H9 (cell line): ENCODE results near the gene SOX11. TPM values are rescaled to one million over a fixed set of nuclear protein-coding genes. Genes with fewer than 3 reads are reported as not detected.

Source experiments
- DNase-seq: peaks from one replicate; pipeline ENCODE4 v3.0.0-alpha.2; 2017
- H2AFZ ChIP-seq: one replicate; pipeline ENCODE4 v1.6.1; 2013; ENCODE audit warnings: mild to moderate bottlenecking, low read length, control low read depth, moderate library complexity
- H2AK5ac ChIP-seq: 2 replicates; pipeline ENCODE4 v1.6.1; 2013; ENCODE audit warnings: low read length, control low read depth, mixed read lengths; ENCODE audit not compliant: insufficient read length
- H2BK120ac ChIP-seq: one replicate; pipeline ENCODE4 v1.6.1; 2013; ENCODE audit warnings: low read depth, mild to moderate bottlenecking, low read length, control low read depth, inconsistent platforms; ENCODE audit not compliant: poor library complexity, severe bottlenecking
- H2BK12ac ChIP-seq: 2 replicates; pipeline ENCODE4 v1.6.1; 2013; ENCODE audit warnings: low read length, control low read depth, mixed read lengths, low read depth; ENCODE audit not compliant: insufficient read length
- H2BK15ac ChIP-seq: 2 replicates; pipeline ENCODE4 v1.6.1; 2013; ENCODE audit warnings: low read depth, low read length, control low read depth
- H2BK20ac ChIP-seq: one replicate; pipeline ENCODE4 v1.6.1; 2013; ENCODE audit warnings: low read depth, mild to moderate bottlenecking, low read length, control low read depth, inconsistent platforms; ENCODE audit not compliant: poor library complexity, severe bottlenecking
- H2BK5ac ChIP-seq: 2 replicates; pipeline ENCODE4 v1.6.1; 2013; ENCODE audit warnings: low read length, control low read depth, mixed read lengths; ENCODE audit not compliant: insufficient read length
- H3K14ac ChIP-seq: 2 replicates; pipeline ENCODE4 v1.6.1; 2013; ENCODE audit warnings: low read length, control low read depth; ENCODE audit not compliant: insufficient read depth
- H3K18ac ChIP-seq: 2 replicates; pipeline ENCODE4 v1.6.1; 2013; ENCODE audit warnings: low read depth, mild to moderate bottlenecking, mixed read lengths, low read length, control low read depth; ENCODE audit not compliant: insufficient read length
- H3K23ac ChIP-seq: 2 replicates; pipeline ENCODE4 v1.6.1; 2013; ENCODE audit warnings: low read length, control low read depth, mixed read lengths, low read depth; ENCODE audit not compliant: insufficient read length
- H3K23me2 ChIP-seq: 2 replicates; pipeline ENCODE4 v1.6.1; 2013; ENCODE audit warnings: low read depth, mild to moderate bottlenecking, mixed read lengths, low read length, control low read depth; ENCODE audit not compliant: insufficient read length, poor library complexity, severe bottlenecking
- H3K27ac ChIP-seq: 2 replicates; pipeline ENCODE4 v1.5.1; 2013; ENCODE audit warnings: low read length, control low read depth, mixed read lengths, low read depth; ENCODE audit not compliant: insufficient read length
- H3K27me3 ChIP-seq: 2 replicates; pipeline ENCODE4 v1.6.1; 2013; ENCODE audit warnings: low read length, control low read depth, inconsistent platforms; ENCODE audit not compliant: insufficient read depth
- H3K4ac ChIP-seq: 2 replicates; pipeline ENCODE4 v1.6.1; 2013; ENCODE audit warnings: low read depth, mild to moderate bottlenecking, control low read depth, inconsistent platforms, low read length, moderate library complexity
- H3K4me1 ChIP-seq: 2 replicates; pipeline ENCODE4 v1.6.1; 2013; ENCODE audit warnings: low read length, control low read depth, inconsistent platforms; ENCODE audit not compliant: insufficient read depth
- H3K4me2 ChIP-seq: 2 replicates; pipeline ENCODE4 v1.6.1; 2013; ENCODE audit warnings: low read length, control low read depth, mixed read lengths; ENCODE audit not compliant: insufficient read length, insufficient read depth
- H3K56ac ChIP-seq: 2 replicates; pipeline ENCODE4 v1.6.1; 2013; ENCODE audit warnings: low read depth, mild to moderate bottlenecking, mixed read lengths, low read length, control low read depth; ENCODE audit not compliant: insufficient read length
- H3K79me1 ChIP-seq: 2 replicates; pipeline ENCODE4 v1.6.1; 2013; ENCODE audit warnings: low read depth, mild to moderate bottlenecking, moderate library complexity, low read length, control low read depth, inconsistent platforms; ENCODE audit not compliant: insufficient read depth, poor library complexity, severe bottlenecking
- H3K79me2 ChIP-seq: 2 replicates; pipeline ENCODE4 v1.6.1; 2013; ENCODE audit warnings: low read length, control low read depth, inconsistent platforms; ENCODE audit not compliant: insufficient read depth
- H3K9ac ChIP-seq: 2 replicates; pipeline ENCODE4 v1.6.1; 2013; ENCODE audit warnings: low read length, control low read depth, mixed read lengths; ENCODE audit not compliant: insufficient read length; ENCODE audit errors: extremely low read depth
- H3K9me3 ChIP-seq: one replicate; pipeline ENCODE4 v1.6.1; 2013; ENCODE audit warnings: low read depth, low read length, inconsistent platforms; ENCODE audit not compliant: control insufficient read depth
- H3T11ph ChIP-seq: one replicate; pipeline ENCODE4 v1.6.1; 2013; ENCODE audit warnings: mild to moderate bottlenecking, low read length, control low read depth, inconsistent platforms
- H4K20me1 ChIP-seq: one replicate; pipeline ENCODE4 v1.6.1; 2013; ENCODE audit not compliant: control insufficient read depth, insufficient read length, insufficient read depth
- H4K5ac ChIP-seq: 2 replicates; pipeline ENCODE4 v1.6.1; 2013; ENCODE audit warnings: low read depth, mild to moderate bottlenecking, mixed read lengths, low read length, control low read depth; ENCODE audit not compliant: insufficient read length
- H4K8ac ChIP-seq: replicated peaks from 2 replicates; pipeline ENCODE4 v1.6.1; 2013; ENCODE audit warnings: low read length, control low read depth, mixed read lengths, low read depth; ENCODE audit not compliant: insufficient read length
- H4K91ac ChIP-seq: 2 replicates; pipeline ENCODE4 v1.6.1; 2013; ENCODE audit warnings: low read depth, mild to moderate bottlenecking, moderate library complexity, mixed read lengths, low read length, control low read depth; ENCODE audit not compliant: insufficient read length
- H3K27ac Mint-ChIP-seq, 3 experiments: 2 replicates in 2 of 3; 3 replicates in 1 of 3; pipeline ENCODE4 v1.8.0; 2020 to 2021; ENCODE audit warnings: mixed read lengths in 3 of 3, mild to moderate bottlenecking in 1 of 3, moderate library complexity in 1 of 3
- H3K27me3 Mint-ChIP-seq: 2 replicates; pipeline ENCODE4 v1.8.0; 2021; ENCODE audit warnings: low read depth, mild to moderate bottlenecking, moderate library complexity, mixed read lengths
- H3K36me3 Mint-ChIP-seq, 3 experiments: 2 replicates in 2 of 3; 3 replicates in 1 of 3; pipeline ENCODE4 v1.8.0; 2020 to 2021; ENCODE audit warnings: low read depth in 3 of 3, mixed read lengths in 3 of 3; ENCODE audit not compliant: insufficient read depth in 1 of 3
- H3K4me1 Mint-ChIP-seq, 2 experiments: 2 replicates each; pipeline ENCODE4 v1.8.0; 2020; ENCODE audit warnings: mixed read lengths in 2 of 2
- H3K4me3 Mint-ChIP-seq, 2 experiments: 2 replicates in 1 of 2; 3 replicates in 1 of 2; pipeline ENCODE4 v1.8.0; 2020 to 2021; ENCODE audit warnings: mild to moderate bottlenecking in 2 of 2, mixed read lengths in 2 of 2, moderate library complexity in 1 of 2
- H3K9me3 Mint-ChIP-seq, 2 experiments: 2 replicates in 1 of 2; 3 replicates in 1 of 2; pipeline ENCODE4 v1.8.0; 2020; ENCODE audit warnings: mild to moderate bottlenecking in 2 of 2, mixed read lengths in 2 of 2, moderate library complexity in 1 of 2
- CTCF ChIP-seq: fragments of 200-600 bp; sonication (generic); conservative IDR thresholded peaks from 3 replicates; pipeline ENCODE4 v1.8.0; 2021; ENCODE audit warnings: antibody characterized with exemption, mild to moderate bottlenecking
- WGBS: extraction: QIAGEN DNeasy Blood & Tissue Kit; methylation state at CpG from one replicate; pipeline ENCODE4 v1.1.7; 2013; ENCODE audit warnings: missing lambda C conversion rate, low lambda C conversion rate, mixed read lengths; ENCODE audit not compliant: insufficient read length; ENCODE audit errors: extremely low coverage; 5-methylcytosine and 5-hydroxymethylcytosine counted together
- total RNA-seq: library from RNA; stranded (reverse); gene quantifications from 2 replicates; pipeline ENCODE4 v1.2.1, GENCODE V29; 2021

Gene SOX11
- total RNA-seq, 1 experiment from 2014 or later: 43.8 TPM

- H3K4me1 ChIP-seq: no peaks in the 10 kb centered on the region
- H3K4me2 ChIP-seq: no peak overlapping the region
- Mint-ChIP-seq H3K4me3 (no peak overlapping the region; a peak in 1 of 5 replicates), H3K27ac (peak overlapping the region in 1 of 3 experiments; percentile 49; a peak in 1 of 7 replicates), H3K36me3 (peaks cover 0 to 14% (median 2%) of the 10 kb centered on the region in 3 experiments; a peak in 3 of 7 replicates), H3K4me1 (peaks cover 18% of the 10 kb centered on the region in 2 experiments), H3K9me3 (peaks cover 0 to 9% of the 10 kb centered on the region in 2 experiments; a peak in 1 of 5 replicates), H3K27me3 (peaks cover 1% of the 10 kb centered on the region; the same call in 1 of the 2 replicates)
- H3K79me1 ChIP-seq: no peaks in the 10 kb centered on the region
- no peak for DNase-seq
- H4K8ac ChIP-seq: no peak overlapping the region
- H3K27me3 ChIP-seq: no peaks in the 10 kb centered on the region
- H2BK5ac ChIP-seq: no peak overlapping the region
- H2BK20ac ChIP-seq: no peak overlapping the region
- no peak overlapping the region for H2BK15ac ChIP-seq
- no peak overlapping the region for H3T11ph ChIP-seq
- H3K56ac ChIP-seq: no peak overlapping the region
- H3K9ac ChIP-seq: no peak overlapping the region
- H2AK5ac ChIP-seq: no peak overlapping the region
- H3K14ac ChIP-seq: no peak overlapping the region
- no peaks in the 10 kb centered on the region for H3K9me3 ChIP-seq
- no peaks in the 10 kb centered on the region for H3K23me2 ChIP-seq
- H3K18ac ChIP-seq: no peak overlapping the region
- H4K91ac ChIP-seq: no peak overlapping the region
- no peak overlapping the region for H2AFZ ChIP-seq
- H2BK12ac ChIP-seq: no peak overlapping the region
- TF ChIP-seq CTCF: no peak
- H3K23ac ChIP-seq: no peak overlapping the region
- H2BK120ac ChIP-seq: no peak overlapping the region
- no peak overlapping the region for H3K4ac ChIP-seq
- H3K27ac ChIP-seq: no peak overlapping the region
- no peaks in the 10 kb centered on the region for H3K79me2 ChIP-seq
- no CpG with 5 or more reads among the region's 5 CpGs for WGBS
- no peaks in the 10 kb centered on the region for H4K20me1 ChIP-seq
- no peak overlapping the region for H4K5ac ChIP-seq
Measured at GRCh38 chr2:5736050-5736449, 43.9 kb downstream of the SOX11 start.
